Measurements from ENCODE around the gene PLXNA2. TPM values are rescaled to one million over a fixed set of nuclear protein-coding genes. Genes with fewer than 3 reads are reported as not detected.

The PLXNA2 gene
- polyA plus RNA-seq, 4 donors = 10.7 to 17.8 (median 12.8) TPM

DNA sequence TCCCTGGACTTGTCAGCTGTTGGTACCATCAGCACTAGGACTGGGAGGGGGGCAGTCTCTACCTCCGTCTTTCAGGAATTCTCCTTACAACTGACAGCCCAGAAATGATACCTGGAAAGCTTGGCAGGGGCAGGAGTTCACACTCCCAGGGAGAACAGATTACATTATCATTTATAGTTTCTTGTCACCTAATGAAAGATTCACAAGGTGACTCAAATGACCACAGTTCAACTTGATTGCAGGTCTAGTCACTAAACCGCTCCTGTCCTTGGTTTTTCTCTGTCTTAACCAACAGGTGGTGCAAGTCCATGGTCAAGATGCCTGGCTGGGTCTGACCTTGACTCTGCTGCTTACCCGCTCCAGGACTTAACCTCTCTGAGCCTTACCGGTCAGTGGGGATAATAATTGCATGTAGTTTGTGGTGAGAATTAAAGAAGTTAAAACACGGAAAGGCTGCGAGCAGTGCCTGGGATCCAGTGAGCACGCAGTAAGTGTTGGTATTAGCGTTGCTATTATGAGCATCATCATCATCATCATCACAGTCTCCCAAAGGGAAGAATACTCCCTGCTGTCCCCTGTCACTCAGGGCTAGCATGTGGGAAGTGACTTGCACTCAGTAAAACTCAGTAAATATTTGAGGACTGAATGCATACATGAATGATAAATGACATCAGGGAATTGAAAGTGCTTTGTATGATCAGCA, 207.9 kb downstream of the PLXNA2 start:
- 64 to 75% (median 72%) methylated on average over 8 of the region's 8 CpGs for WGBS, 3 donors
- no peak for FAIRE-seq
- Histone ChIP-seq H3K27me3 (ENCODE audit: control insufficient read depth in 3 of 3, insufficient read depth in 3 of 3, low read length in 3 of 3) (peaks cover 0 to 22% (median 0%) of the 10 kb centered on the region in 3 donors), H3K4me3 (ENCODE audit: low read depth in 1 of 3, low read length in 3 of 3) (no peak overlapping the region), H3K4me1 (ENCODE audit: control insufficient read depth in 3 of 3, insufficient read depth in 2 of 3, low read depth in 1 of 3, low read length in 2 of 3) (no peaks in the 10 kb centered on the region), H3K27ac (ENCODE audit: low read depth in 1 of 3, low read length in 2 of 3) (no peak overlapping the region), H3K9me3 (ENCODE audit: control insufficient read depth in 2 of 2, insufficient read depth in 1 of 2, low read depth in 1 of 2, low read length in 1 of 2) (no peaks in the 10 kb centered on the region), H3K36me3 (ENCODE audit: control insufficient read depth in 3 of 3, insufficient read depth in 2 of 3, low read depth in 1 of 3, low read length in 3 of 3) (peaks cover 0 to 57% (median 9%) of the 10 kb centered on the region in 3 donors)
- peak; percentile 48 to 86 for DNase-seq

DNA sequence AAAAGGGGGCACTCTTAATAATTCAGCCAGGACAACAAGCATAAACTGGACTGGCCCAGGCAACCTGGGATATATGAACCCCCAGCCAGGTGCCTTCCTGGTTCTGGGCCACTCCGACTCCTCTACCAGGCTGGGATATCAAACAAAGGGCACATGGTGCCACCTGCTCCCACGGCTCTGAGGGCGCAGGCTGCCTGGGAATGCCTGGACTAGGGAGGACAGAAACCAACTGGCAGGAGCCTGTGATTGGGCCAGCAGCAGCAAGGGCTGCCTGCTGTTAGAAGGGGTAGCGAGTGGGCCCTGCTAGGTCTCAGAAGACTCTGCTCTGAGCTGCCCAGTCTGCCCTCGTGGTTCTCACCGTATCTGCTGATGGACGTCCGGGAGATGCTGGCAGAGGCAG, 210.0 kb downstream of the PLXNA2 start:
- 80 to 84% (median 83%) methylated on average over 8 of the region's 8 CpGs for WGBS, 3 donors
- DNase-seq = no peak
- peaks cover 0 to 53% (median 4%) of the 10 kb centered on the region in 3 donors for H3K36me3 ChIP-seq (ENCODE audit: control insufficient read depth in 3 of 3, insufficient read depth in 2 of 3, low read depth in 1 of 3, low read length in 3 of 3)
- H3K9me3 ChIP-seq (ENCODE audit: control insufficient read depth in 2 of 2, insufficient read depth in 1 of 2, low read depth in 1 of 2, low read length in 1 of 2) = no peaks in the 10 kb centered on the region
- FAIRE-seq = no peak
- H3K27ac ChIP-seq (ENCODE audit: low read depth in 1 of 3, low read length in 2 of 3) = no peak overlapping the region
- H3K4me1 ChIP-seq (ENCODE audit: control insufficient read depth in 3 of 3, insufficient read depth in 2 of 3, low read depth in 1 of 3, low read length in 2 of 3) = peaks cover 0 to 12% (median 0%) of the 10 kb centered on the region in 3 donors
- H3K4me3 ChIP-seq (ENCODE audit: low read depth in 1 of 3, low read length in 3 of 3) = no peak overlapping the region
- H3K27me3 ChIP-seq (ENCODE audit: control insufficient read depth in 3 of 3, insufficient read depth in 3 of 3, low read length in 3 of 3) = peaks cover 0 to 28% (median 0%) of the 10 kb centered on the region in 3 donors

DNA sequence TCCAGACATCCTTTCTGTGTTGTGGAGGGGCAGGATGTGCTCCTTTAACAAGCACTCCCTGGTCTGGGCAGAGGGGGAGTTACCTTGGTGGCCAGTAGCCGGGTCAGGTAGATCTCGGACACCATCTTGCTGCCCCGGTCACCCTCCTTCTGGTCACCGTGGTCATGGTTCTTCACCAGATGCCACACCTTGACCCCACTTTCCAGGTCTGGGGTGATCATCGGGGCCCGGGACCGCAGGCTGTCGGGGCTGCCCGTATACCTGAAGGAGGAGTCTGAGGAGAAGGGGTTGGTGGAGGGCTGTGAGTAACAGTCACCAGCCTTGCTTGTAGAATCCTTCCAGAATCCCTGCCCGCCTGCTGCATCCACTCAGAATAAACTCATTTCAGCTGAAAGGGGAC, 210.9 kb downstream of the PLXNA2 start:
- 92 to 95% (median 94%) methylated on average over 10 of the region's 10 CpGs for WGBS, 3 donors
- Histone ChIP-seq H3K9me3 (ENCODE audit: control insufficient read depth in 2 of 2, insufficient read depth in 1 of 2, low read depth in 1 of 2, low read length in 1 of 2) (no peaks in the 10 kb centered on the region), H3K4me3 (ENCODE audit: low read depth in 1 of 3, low read length in 3 of 3) (no peak overlapping the region), H3K4me1 (ENCODE audit: control insufficient read depth in 3 of 3, insufficient read depth in 2 of 3, low read depth in 1 of 3, low read length in 2 of 3) (peaks cover 0 to 13% (median 0%) of the 10 kb centered on the region in 3 donors), H3K27ac (ENCODE audit: low read depth in 1 of 3, low read length in 2 of 3) (no peak overlapping the region), H3K27me3 (ENCODE audit: control insufficient read depth in 3 of 3, insufficient read depth in 3 of 3, low read length in 3 of 3) (peaks cover 0 to 25% (median 0%) of the 10 kb centered on the region in 3 donors), H3K36me3 (ENCODE audit: control insufficient read depth in 3 of 3, insufficient read depth in 2 of 3, low read depth in 1 of 3, low read length in 3 of 3) (peaks cover 0 to 55% (median 0%) of the 10 kb centered on the region in 3 donors)
- FAIRE-seq (no peak), DNase-seq (no peak)

GRCh38 chr1:208031932-208032320, 212.3 kb downstream of the PLXNA2 start:
- FAIRE-seq (no peak), DNase-seq (no peak)
- Histone ChIP-seq H3K4me3 (ENCODE audit: low read depth in 1 of 3, low read length in 3 of 3) (no peak overlapping the region), H3K36me3 (ENCODE audit: control insufficient read depth in 3 of 3, insufficient read depth in 2 of 3, low read depth in 1 of 3, low read length in 3 of 3) (peaks cover 0 to 59% (median 0%) of the 10 kb centered on the region in 3 donors), H3K27me3 (ENCODE audit: control insufficient read depth in 3 of 3, insufficient read depth in 3 of 3, low read length in 3 of 3) (peaks cover 0 to 28% (median 0%) of the 10 kb centered on the region in 3 donors), H3K9me3 (ENCODE audit: control insufficient read depth in 2 of 2, insufficient read depth in 1 of 2, low read depth in 1 of 2, low read length in 1 of 2) (no peaks in the 10 kb centered on the region), H3K27ac (ENCODE audit: low read depth in 1 of 3, low read length in 2 of 3) (no peak overlapping the region), H3K4me1 (ENCODE audit: control insufficient read depth in 3 of 3, insufficient read depth in 2 of 3, low read depth in 1 of 3, low read length in 2 of 3) (peaks cover 0 to 13% (median 0%) of the 10 kb centered on the region in 3 donors)
- 81 to 88% (median 86%) methylated on average over 4 of the region's 4 CpGs for WGBS, 3 donors

GRCh38 chr1:208031316-208031931, 212.8 kb downstream of the PLXNA2 start:
- FAIRE-seq (no peak), DNase-seq (no peak)
- Histone ChIP-seq H3K9me3 (ENCODE audit: control insufficient read depth in 2 of 2, insufficient read depth in 1 of 2, low read depth in 1 of 2, low read length in 1 of 2) (no peaks in the 10 kb centered on the region), H3K27ac (ENCODE audit: low read depth in 1 of 3, low read length in 2 of 3) (no peak overlapping the region), H3K36me3 (ENCODE audit: control insufficient read depth in 3 of 3, insufficient read depth in 2 of 3, low read depth in 1 of 3, low read length in 3 of 3) (peaks cover 0 to 61% (median 0%) of the 10 kb centered on the region in 3 donors), H3K4me1 (ENCODE audit: control insufficient read depth in 3 of 3, insufficient read depth in 2 of 3, low read depth in 1 of 3, low read length in 2 of 3) (peaks cover 0 to 13% (median 0%) of the 10 kb centered on the region in 3 donors), H3K4me3 (ENCODE audit: low read depth in 1 of 3, low read length in 3 of 3) (no peak overlapping the region), H3K27me3 (ENCODE audit: control insufficient read depth in 3 of 3, insufficient read depth in 3 of 3, low read length in 3 of 3) (peaks cover 0 to 30% (median 0%) of the 10 kb centered on the region in 3 donors)
- WGBS, 3 donors = 78 to 88% (median 87%) methylated on average over 10 of the region's 10 CpGs

DNA sequence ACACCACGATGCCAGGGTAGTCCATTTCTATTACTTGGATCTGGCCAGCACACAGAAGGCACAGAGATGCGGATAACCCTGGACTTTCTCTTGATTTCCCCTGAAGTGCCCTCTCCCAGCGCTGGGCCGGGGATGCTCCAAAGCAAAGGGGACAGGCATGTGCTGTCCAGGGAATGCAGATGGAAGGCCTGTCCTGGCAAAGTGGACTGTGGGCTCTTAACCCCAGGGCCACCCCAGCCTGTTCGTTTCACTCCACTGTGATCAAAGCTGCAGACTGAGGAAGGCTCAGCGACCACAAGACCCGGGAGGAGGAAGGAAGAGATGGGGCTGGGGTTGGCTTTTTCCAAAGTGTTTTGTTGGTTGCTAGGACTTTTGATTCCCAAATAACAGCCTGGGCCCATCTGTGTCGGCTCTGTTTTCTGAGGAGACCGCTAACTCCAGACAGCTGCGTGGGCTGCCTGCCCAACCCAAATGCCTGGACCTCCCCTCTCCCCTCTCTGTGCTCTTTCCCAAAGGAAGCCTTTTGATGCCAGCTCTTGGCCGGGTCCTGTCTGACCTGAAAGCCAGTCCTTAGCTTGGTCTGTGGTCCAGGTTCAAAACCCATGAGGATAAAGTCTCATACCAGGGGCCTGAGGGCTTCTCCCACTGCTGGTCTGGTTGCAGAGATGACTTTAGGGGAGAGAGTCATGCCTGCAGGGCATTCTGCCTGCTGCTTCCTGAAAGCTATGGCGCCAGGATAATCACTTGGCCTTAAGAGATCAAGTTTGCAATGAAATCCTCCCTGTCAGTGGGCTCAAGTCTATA, 213.7 kb downstream of the PLXNA2 start:
- H3K36me3 ChIP-seq (ENCODE audit: control insufficient read depth in 3 of 3, insufficient read depth in 2 of 3, low read depth in 1 of 3, low read length in 3 of 3) = peaks cover 0 to 62% (median 0%) of the 10 kb centered on the region in 3 donors
- WGBS, 3 donors = 44 to 80% (median 67%) methylated on average over 12 of the region's 12 CpGs

GRCh38 chr1:208029381-208030287, 214.6 kb downstream of the PLXNA2 start:
- H3K27ac ChIP-seq (ENCODE audit: low read depth in 1 of 3, low read length in 2 of 3) = peak overlapping the region in 2 of 3 donors; percentile 77 to 78
- peak; percentile 17 to 30 for DNase-seq
- no peaks in the 10 kb centered on the region for H3K9me3 ChIP-seq (ENCODE audit: control insufficient read depth in 2 of 2, insufficient read depth in 1 of 2, low read depth in 1 of 2, low read length in 1 of 2)
- FAIRE-seq = no peak
- H3K36me3 ChIP-seq (ENCODE audit: control insufficient read depth in 3 of 3, insufficient read depth in 2 of 3, low read depth in 1 of 3, low read length in 3 of 3) = peaks cover 0 to 67% (median 0%) of the 10 kb centered on the region in 3 donors
- no peak overlapping the region for H3K4me3 ChIP-seq (ENCODE audit: low read depth in 1 of 3, low read length in 3 of 3)
- peaks cover 0 to 13% (median 0%) of the 10 kb centered on the region in 3 donors for H3K4me1 ChIP-seq (ENCODE audit: control insufficient read depth in 3 of 3, insufficient read depth in 2 of 3, low read depth in 1 of 3, low read length in 2 of 3)
- 30 to 44% (median 37%) methylated on average over 11 to 13 of the region's 13 CpGs for WGBS, 3 donors
- peaks cover 0 to 41% (median 0%) of the 10 kb centered on the region in 3 donors for H3K27me3 ChIP-seq (ENCODE audit: control insufficient read depth in 3 of 3, insufficient read depth in 3 of 3, low read length in 3 of 3)

More for the DNA sequence above, 213.7 kb downstream of the PLXNA2 start:
- FAIRE-seq (no peak), DNase-seq (peak in 1 of 2 donors; percentile 41)
- Histone ChIP-seq H3K4me1 (ENCODE audit: control insufficient read depth in 3 of 3, insufficient read depth in 2 of 3, low read depth in 1 of 3, low read length in 2 of 3) (peaks cover 0 to 13% (median 0%) of the 10 kb centered on the region in 3 donors), H3K27ac (ENCODE audit: low read depth in 1 of 3, low read length in 2 of 3) (peak overlapping the region in 2 of 3 donors; percentile 77 to 78), H3K27me3 (ENCODE audit: control insufficient read depth in 3 of 3, insufficient read depth in 3 of 3, low read length in 3 of 3) (peaks cover 0 to 33% (median 0%) of the 10 kb centered on the region in 3 donors), H3K9me3 (ENCODE audit: control insufficient read depth in 2 of 2, insufficient read depth in 1 of 2, low read depth in 1 of 2, low read length in 1 of 2) (no peaks in the 10 kb centered on the region), H3K4me3 (ENCODE audit: low read depth in 1 of 3, low read length in 3 of 3) (no peak overlapping the region)
